Stimulated activated CD8-positive, alpha-beta memory T cell treated with anti-CD3 and anti-CD28 coated beads, Interleukin-7, amount 100 ng/mL, for 1 hour (primary cell): ENCODE measurements around the gene DMD.

Experiments
- DNase-seq, 2 donors: peaks; one replicate each; pipeline ENCODE4 v3.0.0-alpha.2; 2020; ENCODE audit warnings: low read depth in 2 of 2

DMD gene

DNA sequence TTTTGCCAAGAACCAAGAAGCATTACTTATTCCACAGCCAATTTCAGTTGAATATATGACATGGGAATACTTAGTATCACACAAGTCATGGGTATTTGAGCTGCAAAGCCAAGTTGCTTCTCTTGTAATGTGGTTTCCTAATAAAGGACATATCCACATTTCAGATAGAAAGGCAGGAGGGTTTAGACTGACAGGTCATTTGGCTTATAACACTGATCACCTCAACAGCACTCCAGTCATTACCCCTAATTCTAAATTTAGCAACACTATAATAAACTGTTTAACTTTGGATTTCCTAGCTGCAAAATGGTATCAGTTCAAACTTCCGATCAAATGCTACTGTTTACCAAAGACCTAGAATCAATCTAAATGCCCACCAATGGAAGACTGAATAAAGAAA, 2025.5 kb downstream of the DMD start:
- no peak for DNase-seq

DNA sequence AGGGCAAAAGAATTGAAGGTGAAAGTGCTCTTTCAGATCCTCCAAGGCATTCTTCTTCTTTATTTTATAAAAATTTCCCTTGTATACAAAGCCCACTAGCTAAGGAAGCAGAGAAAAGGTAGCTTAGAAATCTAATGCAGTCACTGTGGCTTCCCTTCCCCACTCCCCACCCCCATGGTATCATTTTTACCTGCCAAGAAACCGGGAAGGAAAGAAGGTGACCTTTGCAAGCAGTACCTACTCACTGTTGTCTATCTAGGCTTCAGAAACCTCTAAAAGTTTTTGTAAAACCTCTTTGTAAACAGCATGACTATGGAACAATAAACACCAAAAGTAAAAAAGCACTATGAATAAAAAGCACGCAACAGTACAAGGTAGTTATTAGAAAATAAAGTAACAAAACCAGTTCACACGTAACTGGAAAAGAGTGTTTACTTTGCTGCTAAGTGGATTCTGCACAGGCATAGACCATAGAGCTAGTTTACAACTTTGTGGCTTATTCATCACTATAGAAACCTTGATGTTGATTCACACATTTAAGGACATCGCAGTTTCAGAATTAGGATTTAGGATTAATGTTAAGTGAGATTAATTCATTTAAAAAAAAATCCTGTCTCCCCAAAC, 2029.9 kb downstream of the DMD start:
- no peak for DNase-seq

DNA sequence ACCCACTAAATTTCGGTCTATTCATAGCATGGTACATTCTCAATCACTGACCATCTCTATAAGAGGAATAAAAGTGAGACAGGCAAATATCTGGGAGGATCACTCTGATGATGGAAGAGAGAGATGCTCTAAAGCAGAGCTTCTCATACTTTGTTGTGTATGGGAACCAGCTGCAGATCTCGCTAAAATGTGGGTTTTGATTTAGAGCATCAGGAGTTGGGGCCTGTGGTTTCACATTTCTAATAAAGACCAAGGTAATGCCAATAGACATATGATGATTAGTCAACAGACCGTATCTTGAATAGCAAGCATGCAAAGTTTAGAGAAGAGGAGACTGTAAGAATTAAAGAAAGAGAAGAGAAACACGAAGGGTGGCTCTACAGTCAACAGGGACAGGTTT, 2032.1 kb downstream of the DMD start:
- no peak for DNase-seq

DNA sequence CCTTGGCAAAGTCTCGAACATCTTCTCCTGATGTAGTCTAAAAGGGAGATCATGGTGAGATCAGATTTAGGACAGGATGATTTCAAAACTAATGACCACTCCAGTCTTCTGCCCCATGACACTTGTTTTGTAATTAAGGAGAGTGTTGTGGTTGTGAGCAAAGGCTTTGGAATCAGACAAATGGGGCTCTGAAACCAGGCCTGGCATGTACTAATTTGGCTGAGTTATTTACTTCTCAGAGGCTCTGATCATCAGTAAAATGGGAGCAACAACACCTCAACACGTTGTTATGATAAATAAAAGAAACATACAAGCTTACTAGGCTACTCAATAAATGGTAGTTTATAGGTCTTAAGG, 2032.6 kb downstream of the DMD start:
- DNase-seq = no peak

DNA sequence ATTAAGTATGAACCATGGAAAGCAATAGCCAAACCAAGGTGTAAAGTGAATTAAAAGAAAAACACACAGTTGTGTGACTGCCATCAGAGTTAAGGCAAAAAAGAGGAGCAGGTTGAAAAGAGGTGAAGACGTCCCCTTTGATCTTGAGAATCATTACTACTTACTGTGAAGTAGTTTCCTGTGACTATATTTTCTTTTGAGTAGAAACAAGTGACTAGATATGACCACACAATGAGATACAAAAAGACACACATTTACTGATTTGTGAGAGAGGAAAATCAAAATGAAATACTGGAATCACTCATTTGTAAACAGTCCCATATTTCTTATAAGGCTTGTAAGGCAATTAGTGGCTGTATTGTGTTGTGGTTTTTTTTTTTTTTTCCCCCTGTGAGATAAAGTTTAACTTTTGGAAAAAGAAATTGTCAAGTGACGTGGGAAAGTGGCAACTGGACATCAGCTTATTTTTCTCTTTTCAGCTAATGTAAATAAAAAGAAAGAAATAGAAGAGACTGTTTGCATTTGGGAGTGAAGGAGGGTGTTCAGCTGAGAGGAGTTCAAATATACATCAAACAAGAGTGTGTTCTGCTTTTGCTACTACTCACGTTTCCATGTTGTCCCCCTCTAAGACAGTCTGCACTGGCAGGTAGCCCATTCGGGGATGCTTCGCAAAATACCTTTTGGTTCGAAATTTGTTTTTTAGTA, 2033.1 kb downstream of the DMD start:
- DNase-seq = no peak

DNA sequence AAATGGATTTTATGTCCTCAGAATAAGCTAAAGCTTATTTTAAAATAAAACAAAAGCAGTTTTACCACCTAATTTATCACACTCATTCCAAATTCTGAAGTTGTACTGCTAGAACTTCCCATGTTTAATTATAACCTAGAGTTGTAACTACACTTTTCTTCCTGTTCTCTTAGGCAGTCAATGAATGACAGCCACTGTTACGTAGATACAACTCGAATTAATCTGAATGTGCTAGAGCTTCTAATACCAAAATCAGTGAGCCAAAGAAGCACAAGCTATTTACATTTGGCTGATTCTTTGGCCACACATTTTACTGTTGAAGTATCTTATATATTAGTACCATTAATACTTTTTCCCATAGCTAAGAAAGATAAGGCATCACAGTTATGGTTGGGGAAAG, 2040.6 kb downstream of the DMD start:
- no peak for DNase-seq

DNA sequence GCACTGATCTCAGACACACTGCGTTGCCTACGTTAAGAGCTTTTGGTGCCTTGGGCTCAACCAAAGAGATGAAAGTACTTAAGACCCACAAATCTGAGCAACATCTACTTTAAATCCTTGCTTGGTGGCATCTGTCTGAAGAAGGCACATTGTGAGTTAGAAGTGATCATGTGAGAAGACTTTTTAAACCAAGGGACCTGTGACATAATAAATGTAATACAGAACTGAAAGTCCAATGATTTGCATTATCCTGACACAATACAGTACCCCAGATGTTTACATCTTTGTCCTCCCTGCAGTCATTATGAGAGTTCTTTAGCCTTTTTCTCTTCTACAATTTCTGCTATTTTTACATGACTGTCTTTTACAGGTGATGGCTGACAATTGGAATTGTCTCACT, 2042.8 kb downstream of the DMD start:
- no peak for DNase-seq

DNA sequence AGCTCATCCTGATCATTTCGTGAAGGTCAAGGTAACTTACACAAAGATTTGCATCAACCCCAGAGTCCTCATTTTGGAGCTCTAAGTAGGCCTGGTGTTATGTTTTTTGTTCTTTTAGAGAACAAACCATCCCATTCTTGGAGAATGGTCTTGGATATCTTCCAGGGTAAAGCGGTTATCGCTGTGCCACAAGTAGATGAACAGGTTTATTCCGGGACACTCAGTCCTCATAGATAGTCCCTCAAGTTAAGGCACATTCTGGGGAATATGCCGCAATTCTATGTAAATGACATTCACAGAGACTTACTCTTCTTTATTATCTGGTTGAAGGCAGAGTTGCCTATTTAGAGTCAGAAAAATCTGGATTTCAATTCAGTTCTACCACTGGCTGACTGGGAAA, 2044.5 kb downstream of the DMD start:
- DNase-seq = no peak

DNA sequence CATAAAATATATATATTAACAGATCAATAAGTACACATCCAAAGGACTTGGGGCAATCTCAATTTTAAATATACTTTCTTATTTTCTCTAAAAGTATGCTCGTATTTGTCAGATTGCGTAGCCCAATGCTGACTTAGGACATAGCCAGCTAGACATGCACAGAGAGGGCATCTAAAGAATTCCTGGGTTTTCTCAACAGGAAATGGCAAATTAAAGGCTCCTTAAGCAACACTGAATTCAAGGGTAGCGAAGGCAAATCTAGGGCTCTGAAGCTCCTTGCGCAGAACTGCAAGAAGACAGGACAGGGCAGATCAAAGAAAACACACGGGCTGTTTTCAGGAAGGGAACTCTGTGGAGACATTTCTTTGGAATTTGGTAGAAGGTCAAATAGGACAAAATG, 2044.9 kb downstream of the DMD start:
- DNase-seq = no peak

DNA sequence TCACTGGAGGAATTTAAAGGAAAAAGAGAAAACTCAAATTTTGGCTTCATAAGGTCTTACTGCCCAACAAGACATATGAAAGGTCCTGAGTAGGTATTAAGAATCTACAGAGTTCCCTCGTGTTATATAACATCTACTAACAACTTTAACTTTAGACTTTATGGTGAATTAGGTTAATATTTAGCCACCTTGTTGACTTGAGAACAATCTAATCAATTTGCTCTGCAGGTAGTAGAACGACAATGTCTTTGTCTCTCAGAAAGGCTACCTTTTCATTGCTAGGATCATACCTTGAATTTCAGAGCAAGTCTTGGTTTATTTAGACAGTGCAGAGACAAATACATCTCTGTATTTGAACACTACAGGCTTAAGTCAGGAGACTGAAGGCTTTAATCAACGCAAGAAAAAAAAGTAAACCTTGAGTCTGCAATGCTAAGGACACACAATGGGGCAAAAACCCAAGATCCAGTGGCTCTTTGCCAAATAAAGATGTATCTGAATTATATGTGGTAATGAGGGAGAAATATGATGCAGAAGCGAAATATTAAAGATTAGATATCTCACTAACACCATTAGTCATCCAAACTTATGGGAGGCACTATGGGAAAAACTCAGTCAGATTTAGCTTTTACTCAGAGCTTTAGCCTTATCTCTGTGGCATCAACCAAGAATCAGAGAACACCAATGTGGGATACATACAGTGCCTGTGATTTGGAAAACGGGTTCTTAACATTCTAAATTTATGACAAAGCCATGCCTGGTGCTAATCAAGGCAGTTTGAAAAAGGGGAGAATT, 2045.9 kb downstream of the DMD start:
- no peak for DNase-seq

DNA sequence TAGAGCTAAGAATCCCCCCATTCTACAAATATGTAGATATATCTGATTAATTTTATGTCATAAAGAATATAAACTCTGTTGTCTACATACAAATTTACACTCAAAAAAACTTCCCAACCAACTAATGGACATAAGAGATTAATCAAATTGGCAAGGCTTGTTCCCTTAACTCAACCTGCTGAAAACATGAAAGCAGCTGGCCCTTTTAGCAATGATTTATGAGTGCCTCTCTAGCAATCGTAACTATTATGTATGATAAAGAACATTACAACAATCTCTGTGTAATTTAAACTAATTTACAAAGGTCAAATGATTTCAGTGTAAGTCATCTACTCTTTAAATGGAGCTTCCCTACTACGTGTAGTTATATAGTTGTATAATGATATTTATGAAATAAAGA, 2056.4 kb downstream of the DMD start:
- DNase-seq = no peak

DNA sequence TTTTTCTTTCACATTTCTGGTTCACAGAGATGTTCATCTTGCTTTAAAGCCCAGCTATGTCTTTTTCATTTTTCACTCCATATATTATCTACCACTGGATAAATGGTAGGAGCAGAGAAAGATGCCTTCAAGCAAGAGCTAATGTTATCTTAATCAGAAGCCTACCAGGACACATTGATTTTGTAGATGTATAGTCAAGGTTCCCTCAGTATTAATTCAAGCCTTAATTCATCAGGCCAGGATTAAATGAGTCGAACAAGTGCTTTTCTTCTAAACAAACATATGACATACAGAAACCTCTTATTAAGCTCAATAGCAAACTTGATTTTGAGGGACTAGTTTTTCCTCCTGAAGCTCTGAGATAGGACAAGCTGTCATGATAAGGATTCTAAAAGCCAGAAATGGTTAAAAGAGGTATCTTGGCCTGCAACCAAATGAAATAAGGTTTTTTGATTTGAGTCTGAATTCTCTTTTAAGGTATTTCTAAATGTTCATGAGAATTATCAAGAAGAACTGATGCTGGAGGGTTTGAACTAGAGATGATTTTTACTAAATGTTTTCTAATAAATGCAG, 2057.8 kb downstream of the DMD start:
- DNase-seq = no peak

DNA sequence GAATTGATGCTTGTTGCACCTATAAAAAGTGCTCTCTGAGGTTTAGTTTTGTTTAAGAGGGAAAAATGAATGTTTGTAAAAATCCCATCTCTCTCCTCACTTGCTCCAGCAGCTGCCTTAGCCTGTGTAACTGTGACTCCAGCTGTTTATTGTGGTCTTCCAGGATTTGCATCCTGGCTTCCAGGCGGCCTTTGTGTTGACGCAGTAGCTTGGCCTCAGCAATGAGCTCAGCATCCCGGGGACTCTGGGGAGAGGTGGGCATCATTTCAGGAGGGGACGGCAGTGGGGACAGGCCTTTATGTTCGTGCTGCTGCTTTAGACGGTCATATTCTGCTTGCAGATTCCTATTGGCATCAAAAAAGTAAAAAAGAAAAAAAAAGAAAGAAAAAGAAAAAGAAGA, 2064.2 kb downstream of the DMD start:
- DNase-seq = no peak

DNA sequence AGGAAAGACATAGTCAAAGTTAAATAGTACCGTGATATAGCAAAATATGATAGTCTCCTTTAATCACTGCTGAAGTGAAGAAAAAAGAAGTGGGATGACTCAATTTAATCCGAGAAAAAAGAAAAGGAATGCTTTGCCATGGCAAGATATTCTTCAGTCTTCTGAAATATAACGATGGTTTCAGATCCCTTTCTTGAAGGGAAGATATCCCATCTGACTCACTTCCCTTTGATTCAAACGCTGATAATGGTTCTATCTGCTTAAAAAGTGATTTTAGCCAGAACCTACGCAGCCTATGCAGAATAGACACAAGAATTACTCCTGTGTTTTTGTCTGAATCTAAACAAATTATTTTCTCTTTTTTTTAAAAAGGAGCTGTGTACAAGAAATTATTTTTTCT, 2071.4 kb downstream of the DMD start:
- no peak for DNase-seq

DNA sequence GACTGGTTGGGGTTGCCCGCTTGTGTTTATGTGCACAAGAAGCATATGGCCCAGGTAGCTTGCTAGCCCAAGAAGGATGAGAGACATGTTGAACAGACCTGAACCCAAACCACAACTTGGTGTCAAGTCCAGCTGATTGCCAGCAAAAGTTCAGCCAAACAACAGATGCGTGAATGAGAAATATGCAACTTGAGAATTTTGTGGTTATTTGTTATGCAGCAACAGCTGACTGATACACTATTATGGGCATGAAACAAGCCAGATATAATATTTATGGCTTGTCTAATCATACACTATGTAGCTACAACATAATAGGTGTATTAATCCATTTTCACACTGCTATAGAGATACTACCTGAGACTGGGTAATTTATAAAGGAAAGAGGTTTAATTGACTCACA, 2073.2 kb downstream of the DMD start:
- no peak for DNase-seq

DNA sequence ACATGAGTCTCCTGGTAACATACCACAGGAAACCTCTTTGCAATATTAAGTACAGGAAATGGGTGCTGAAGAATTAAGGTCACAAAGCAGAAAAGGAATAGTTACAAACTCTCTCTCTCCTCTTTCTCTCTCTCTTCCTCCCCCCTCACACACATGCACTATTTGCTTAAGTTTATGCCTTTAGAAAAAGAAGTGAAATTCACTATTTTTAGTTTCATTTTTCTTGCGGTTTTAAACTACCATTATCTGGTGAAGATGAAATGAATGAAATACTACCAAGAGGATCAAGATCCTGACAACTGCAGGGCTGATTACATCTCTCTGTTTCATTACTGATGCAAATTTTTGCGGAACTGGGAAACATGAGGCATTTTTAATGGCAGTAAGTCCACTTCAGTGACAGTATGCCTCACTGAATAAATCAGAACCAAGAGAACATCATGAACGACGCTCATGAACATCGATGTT, 2075.2 kb downstream of the DMD start:
- no peak for DNase-seq

DNA sequence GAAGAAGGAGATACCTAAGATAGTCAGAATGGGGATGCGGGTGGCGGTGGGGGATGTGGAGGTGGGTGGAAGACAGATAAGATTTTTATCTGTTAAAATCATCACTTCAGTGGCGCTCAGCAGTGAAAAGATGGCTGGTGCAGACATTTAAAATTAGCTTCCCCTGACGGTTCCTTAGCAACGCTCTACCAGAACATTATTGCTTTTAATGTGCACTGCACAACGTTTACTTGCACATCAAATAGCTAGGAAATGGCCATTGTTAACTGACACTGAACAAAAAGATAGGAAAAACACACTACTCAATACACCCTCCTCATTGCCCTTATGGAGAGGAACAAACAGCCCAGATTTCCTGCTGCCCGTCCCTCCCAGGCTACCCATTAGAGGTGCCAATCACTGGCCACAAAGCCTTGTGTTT, 2078.5 kb downstream of the DMD start:
- DNase-seq = no peak

DNA sequence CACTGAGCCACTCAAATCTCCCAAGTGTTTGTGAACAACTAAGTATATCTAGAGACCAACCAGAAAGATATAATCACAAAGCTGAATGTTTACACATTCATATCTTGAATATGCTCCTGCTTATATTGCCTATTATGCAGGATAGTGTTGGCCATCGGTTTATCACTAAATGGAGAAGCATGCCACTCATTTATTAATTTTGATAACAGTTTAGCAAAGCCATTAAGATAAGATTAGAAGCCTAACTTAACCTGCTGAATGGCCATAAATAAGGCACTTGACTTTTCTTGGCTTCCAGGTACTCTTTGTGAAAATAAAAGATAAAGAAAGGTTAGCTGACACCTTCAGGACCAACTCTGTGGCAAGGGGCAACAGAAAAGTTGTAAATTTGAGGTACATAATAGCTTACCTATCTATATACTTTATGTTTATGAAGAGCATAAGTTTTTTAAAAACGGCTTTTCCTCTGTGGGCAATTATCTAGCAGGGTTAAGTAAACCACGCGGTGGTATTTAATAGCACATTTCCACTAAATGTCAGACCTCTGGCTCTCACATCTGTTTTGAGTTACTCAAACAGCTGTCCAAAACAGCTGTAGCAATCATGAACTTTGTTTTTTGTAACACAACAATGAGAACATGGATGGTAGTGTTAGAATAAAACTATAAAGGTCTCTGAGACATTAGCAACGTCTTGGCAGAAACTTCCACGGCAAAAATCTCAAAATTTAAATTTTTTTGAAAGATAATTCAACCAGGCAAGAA, 2080.7 kb downstream of the DMD start:
- no peak for DNase-seq

DNA sequence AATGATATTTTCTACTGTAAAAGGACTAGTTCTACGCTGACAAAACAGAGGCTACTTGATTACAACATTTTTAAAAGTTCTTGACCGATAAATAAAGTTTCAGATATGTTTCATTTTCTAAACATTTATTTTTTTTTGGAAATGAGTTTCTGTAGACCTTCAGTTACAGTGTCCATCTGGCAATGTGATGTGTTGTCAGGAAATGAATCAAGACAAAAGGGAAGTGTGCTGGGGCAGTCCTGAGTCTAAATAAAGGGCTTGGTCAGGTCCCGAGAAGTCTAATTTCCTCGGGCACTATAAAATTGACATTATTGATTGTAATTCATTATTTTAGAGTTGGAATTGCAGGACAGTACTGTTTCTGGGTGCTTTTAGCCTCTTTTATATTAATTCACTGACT, 2082.5 kb downstream of the DMD start:
- no peak for DNase-seq

DNA sequence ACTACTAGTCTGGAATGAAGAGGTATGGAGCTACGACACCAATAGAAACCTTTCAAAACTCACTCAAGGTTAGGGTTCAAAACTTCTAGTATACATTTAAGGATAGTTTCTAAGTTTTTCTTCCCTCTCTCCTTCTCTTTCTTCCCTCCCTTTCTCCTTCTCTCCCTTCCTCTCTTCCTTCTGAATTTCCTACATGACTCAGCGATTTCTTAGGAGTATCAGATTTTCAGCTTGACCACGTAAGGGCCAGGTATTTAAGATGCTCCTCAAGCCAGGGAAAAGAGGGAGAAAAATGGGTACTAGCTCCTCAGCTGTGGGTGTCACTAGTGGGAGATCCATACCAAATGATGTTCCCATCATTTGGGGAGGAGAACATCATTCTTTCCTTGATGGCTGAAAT, 2083.6 kb downstream of the DMD start:
- no peak for DNase-seq

DNA sequence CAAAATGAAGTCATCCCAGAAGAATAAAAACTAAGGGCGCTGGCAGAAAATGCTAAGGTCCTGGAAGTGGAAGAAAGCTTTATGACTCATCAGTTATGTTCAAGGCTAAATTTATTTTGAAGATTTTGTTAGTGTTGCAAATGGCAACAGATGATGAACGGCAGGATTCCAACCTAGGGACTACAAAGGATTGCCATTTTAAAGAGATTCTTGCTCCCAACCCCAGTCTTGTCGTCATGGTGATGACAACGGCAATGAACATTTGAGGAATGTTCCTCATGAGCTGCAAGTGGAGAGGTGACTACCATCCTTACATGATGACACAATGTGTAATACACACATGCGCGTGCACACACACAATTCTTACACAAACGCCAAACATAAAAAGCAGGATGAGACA, 2085.1 kb downstream of the DMD start:
- no peak for DNase-seq

DNA sequence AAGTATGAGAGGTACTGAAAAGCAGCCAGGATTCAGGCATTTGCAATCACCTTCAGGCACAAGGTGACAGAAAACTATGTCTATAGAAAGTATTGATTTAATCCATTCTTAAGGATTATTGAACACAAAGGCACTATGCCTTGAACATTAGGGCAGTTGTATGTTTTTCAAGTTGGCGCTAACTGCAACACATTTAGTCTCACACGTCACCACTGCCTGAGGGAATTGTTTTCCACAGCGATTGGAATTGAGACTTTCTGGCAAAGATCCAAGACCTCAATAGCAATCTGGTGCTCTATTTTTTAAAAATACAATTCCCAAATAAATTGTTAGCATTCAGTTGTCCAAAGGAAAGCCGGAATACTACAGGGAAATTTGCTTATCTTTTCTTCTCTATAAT, 2086.8 kb downstream of the DMD start:
- DNase-seq = no peak
